HG03280 (cell line): ENCODE data around the gene CFAP90.

ENCODE experiments used
- ATAC-seq: cut with Tn5 transposase; IDR thresholded peaks from one replicate; pipeline ENCODE4 v1.9.1; 2021; ENCODE audit warnings: mild to moderate bottlenecking, moderate library complexity; ENCODE audit not compliant: unreplicated experiment

Gene CFAP90

GRCh38 chr5:7827610-7828009 lies 23.3 kb downstream of the CFAP90 start:
- no peak for ATAC-seq

GRCh38 chr5:7825630-7826029 lies 25.3 kb downstream of the CFAP90 start:
- ATAC-seq: no peak

- ATAC-seq: no peak
These were observed 25.9 kb downstream of the CFAP90 start for GRCh38 chr5:7824995-7825394.

GRCh38 chr5:7823594-7823993 lies 27.3 kb downstream of the CFAP90 start:
- ATAC-seq: no peak

GRCh38 chr5:7822449-7822848 lies 28.5 kb downstream of the CFAP90 start:
- ATAC-seq: no peak

GRCh38 chr5:7816535-7816901 lies 34.4 kb downstream of the CFAP90 start:
- no peak for ATAC-seq

GRCh38 chr5:7815892-7816534 lies 34.9 kb downstream of the CFAP90 start:
- ATAC-seq: peak; percentile 82

- ATAC-seq: no peak
These were observed 36.1 kb downstream of the CFAP90 start for GRCh38 chr5:7814816-7815215.

- no peak for ATAC-seq
These were observed 37.4 kb downstream of the CFAP90 start for GRCh38 chr5:7813576-7813975.

- no peak for ATAC-seq
These were observed 37.9 kb downstream of the CFAP90 start for GRCh38 chr5:7813007-7813406.

- ATAC-seq: no peak
These were observed 39.2 kb downstream of the CFAP90 start for GRCh38 chr5:7811715-7812114.

- no peak for ATAC-seq
These were observed 41.9 kb downstream of the CFAP90 start for GRCh38 chr5:7808998-7809397.

- no peak for ATAC-seq
These were observed 45.6 kb downstream of the CFAP90 start for GRCh38 chr5:7805379-7805778.

GRCh38 chr5:7803937-7804336 lies 47.0 kb downstream of the CFAP90 start:
- ATAC-seq: no peak

- ATAC-seq: no peak
These were observed 48.1 kb downstream of the CFAP90 start for GRCh38 chr5:7802855-7803254.

GRCh38 chr5:7801891-7802614 lies 48.9 kb downstream of the CFAP90 start:
- no peak for ATAC-seq

- no peak for ATAC-seq
These were observed 55.6 kb downstream of the CFAP90 start for GRCh38 chr5:7795306-7795705.

- peak; percentile 30 for ATAC-seq
These were observed 56.1 kb downstream of the CFAP90 start for GRCh38 chr5:7794823-7795222.

- peak; percentile 87 for ATAC-seq
These were observed 56.6 kb downstream of the CFAP90 start for GRCh38 chr5:7794311-7794710.

GRCh38 chr5:7793895-7794294 lies 57.0 kb downstream of the CFAP90 start:
- peak; percentile 12 for ATAC-seq

GRCh38 chr5:7789567-7789966 lies 61.4 kb downstream of the CFAP90 start:
- no peak for ATAC-seq

- no peak for ATAC-seq
These were observed 63.2 kb downstream of the CFAP90 start for GRCh38 chr5:7787770-7788169.
